OCI-LY3 (cell line): Measurements from ENCODE around the gene PXDN.

Experiments
- CTCF ChIP-seq: fragments of 200-600, 300-600 bp; sonication (generic); IDR thresholded peaks from 2 replicates; pipeline ENCODE4 v1.5.1; 2014; ENCODE audit warnings: antibody characterized with exemption, low read length, low read depth
- EZH2phosphoT487 ChIP-seq: fragments of 200-600 bp; shearing (Covaris generic); IDR thresholded peaks from 2 replicates; pipeline ENCODE4 v1.6.1; 2018; ENCODE audit warnings: antibody characterized with exemption, mixed run types, low read depth

DNA sequence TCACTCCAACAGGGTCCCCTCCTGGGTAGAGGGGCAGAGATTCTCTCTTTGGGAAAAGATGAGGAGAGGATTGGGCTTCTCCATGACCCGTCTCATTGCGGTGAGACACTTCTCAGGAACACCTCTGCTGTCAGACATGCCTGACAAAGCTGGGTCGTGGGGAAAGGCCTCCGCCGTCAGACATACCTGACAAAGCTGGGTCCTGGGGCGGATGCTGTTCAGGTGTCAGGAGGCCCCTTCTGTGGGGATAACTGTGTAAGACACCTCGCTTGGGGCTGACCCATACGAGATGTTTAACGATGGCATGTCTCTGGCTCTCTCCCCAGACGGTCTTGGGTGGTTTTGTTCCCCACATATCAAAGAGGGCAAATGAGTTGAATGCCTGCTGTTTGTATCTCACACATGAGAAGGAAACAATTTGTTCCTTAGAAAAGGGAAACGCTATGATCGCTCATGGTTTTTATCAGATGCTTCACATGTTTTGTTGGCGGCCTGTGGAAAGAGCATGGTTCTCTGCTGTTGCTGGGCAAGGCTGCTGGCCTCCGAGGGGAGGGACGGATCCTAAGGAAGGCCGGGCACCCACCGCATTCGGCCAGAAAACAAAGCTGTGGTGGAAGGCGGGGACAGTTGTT, 40.8 kb upstream of the PXDN start:
- no peak for TF ChIP-seq CTCF
- TF ChIP-seq EZH2phosphoT487: no peak
